OCI-LY3 (cell line): ENCODE results near the gene RAB11B.

ENCODE experiments used
- CTCF ChIP-seq: fragments of 200-600, 300-600 bp; sonication (generic); IDR thresholded peaks from 2 replicates; pipeline ENCODE4 v1.5.1; 2014; ENCODE audit warnings: antibody characterized with exemption, low read length, low read depth
- EZH2phosphoT487 ChIP-seq: fragments of 200-600 bp; shearing (Covaris generic); IDR thresholded peaks from 2 replicates; pipeline ENCODE4 v1.6.1; 2018; ENCODE audit warnings: antibody characterized with exemption, mixed run types, low read depth

GRCh38 chr19:8413629-8413995 is 23.5 kb downstream of the RAB11B start:
- TF ChIP-seq CTCF (no peak), EZH2phosphoT487 (no peak)
